Hepatic stellate cell (primary cell): Measurements from ENCODE around the gene FGF14.

ENCODE experiments used
- DNase-seq: peaks from one replicate; pipeline ENCODE4 v3.0.0; 2011; ENCODE audit warnings: low spot score

FGF14 gene

GRCh38 chr13:102250448-102250847 lies 151.4 kb downstream of the FGF14 start:
- no peak for DNase-seq

- DNase-seq = no peak
These were observed 157.1 kb downstream of the FGF14 start for GRCh38 chr13:102244607-102245227.

GRCh38 chr13:102240110-102240509 lies 161.7 kb downstream of the FGF14 start:
- DNase-seq = no peak

GRCh38 chr13:102237230-102237629 lies 164.6 kb downstream of the FGF14 start:
- no peak for DNase-seq

GRCh38 chr13:102236830-102237229 lies 165.0 kb downstream of the FGF14 start:
- DNase-seq = no peak

GRCh38 chr13:102236341-102236740 lies 165.5 kb downstream of the FGF14 start:
- DNase-seq = no peak

- no peak for DNase-seq
These were observed 166.2 kb downstream of the FGF14 start for GRCh38 chr13:102235689-102236088.

- DNase-seq = no peak
These were observed 167.2 kb downstream of the FGF14 start for GRCh38 chr13:102234618-102235017.

- no peak for DNase-seq
These were observed 168.2 kb downstream of the FGF14 start for GRCh38 chr13:102233566-102234208.

GRCh38 chr13:102231479-102231878 lies 170.4 kb downstream of the FGF14 start:
- no peak for DNase-seq

GRCh38 chr13:102227741-102228140 lies 174.1 kb downstream of the FGF14 start:
- no peak for DNase-seq

- DNase-seq = no peak
These were observed 175.3 kb downstream of the FGF14 start for GRCh38 chr13:102226591-102226990.

GRCh38 chr13:102225892-102226291 lies 176.0 kb downstream of the FGF14 start:
- DNase-seq = no peak

- no peak for DNase-seq
These were observed 181.1 kb downstream of the FGF14 start for GRCh38 chr13:102220681-102221228.

GRCh38 chr13:102214956-102215355 lies 186.9 kb downstream of the FGF14 start:
- no peak for DNase-seq

- no peak for DNase-seq
These were observed 189.1 kb downstream of the FGF14 start for GRCh38 chr13:102212729-102213128.

- DNase-seq = no peak
These were observed 193.5 kb downstream of the FGF14 start for GRCh38 chr13:102208347-102208746.

GRCh38 chr13:102207680-102208342 lies 194.0 kb downstream of the FGF14 start:
- no peak for DNase-seq

GRCh38 chr13:102203718-102204117 lies 198.1 kb downstream of the FGF14 start:
- no peak for DNase-seq

GRCh38 chr13:102198418-102199311 lies 203.2 kb downstream of the FGF14 start:
- DNase-seq = no peak

GRCh38 chr13:102197193-102197592 lies 204.7 kb downstream of the FGF14 start:
- DNase-seq = no peak
